Mammary epithelial cell (primary cell): ENCODE results near the gene CCNYL1.

ENCODE experiments used
- CTCF ChIP-seq, 2 donors: IDR thresholded peaks in 1 of 2; conservative IDR thresholded peaks in 1 of 2; 2 replicates each; pipeline ENCODE4 v1.5.1; 2011 to 2012; ENCODE audit warnings: inconsistent platforms in 2 of 2, low read length in 2 of 2, mild to moderate bottlenecking in 2 of 2, control low read depth in 1 of 2, low read depth in 1 of 2; ENCODE audit not compliant: insufficient read depth in 1 of 2; ENCODE audit errors: extremely low read depth in 1 of 2
- EZH2 ChIP-seq: IDR thresholded peaks from 2 replicates; pipeline ENCODE4 v1.6.1; 2012; ENCODE audit warnings: low read length, inconsistent platforms, borderline replicate concordance

- TF ChIP-seq CTCF (conservative IDR thresholded peaks at IDR 0.05 in 1 of 2, IDR thresholded peaks at IDR 0.05 in 1 of 2; ENCODE audit: extremely low read depth in 1 of 2, insufficient read depth in 1 of 2, low read depth in 1 of 2, low read length in 2 of 2) (no peak), EZH2 (no peak)
These were observed 18.1 kb downstream of the CCNYL1 start for GRCh38 chr2:207729465-207729998.
